ENCODE measurements around the gene NFKBIB. TPM values are rescaled to one million over a fixed set of nuclear protein-coding genes. Genes with fewer than 3 reads are reported as not detected.

NFKBIB gene
- total RNA-seq, 2 donors from 2014 or later, result 86.5 to 89.1 TPM

DNA sequence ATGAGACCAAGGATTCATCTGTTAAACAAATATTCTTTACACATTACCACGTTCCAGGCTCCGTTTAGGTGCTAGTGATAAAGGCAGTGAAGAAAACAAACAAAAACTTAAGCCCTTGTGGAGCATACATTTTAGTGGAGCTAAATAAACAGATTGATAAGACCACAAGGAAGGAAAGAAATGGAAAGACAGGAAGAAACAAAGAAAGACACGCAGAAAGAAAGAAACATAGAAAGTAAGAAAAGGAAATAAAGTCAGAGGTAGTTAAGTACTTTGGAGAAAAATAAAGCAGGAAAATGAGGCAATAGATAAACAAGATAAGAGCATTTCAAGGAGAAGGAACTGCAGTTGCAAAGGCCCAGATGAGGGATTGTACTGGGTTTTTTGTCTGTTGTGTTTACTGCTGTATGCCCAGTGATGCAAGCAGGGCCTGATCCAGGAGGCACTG, 998 bp downstream of the NFKBIB start:
- DNase-seq (no peak), ATAC-seq (replicated peaks in 1 of 2) (no peak)
- Mint-ChIP-seq H3K27me3 (ENCODE audit: low read depth) (no peaks in the 10 kb centered on the region), H3K36me3 (ENCODE audit: insufficient read depth in 2 of 2) (peaks cover 9 to 22% of the 10 kb centered on the region in 2 donors), H3K4me3 (peak overlapping the region; percentile 86 to 96), H3K27ac (peak overlapping the region; percentile 92), H3K9me3 (peaks cover 0 to 2% of the 10 kb centered on the region in 2 donors), H3K4me1 (ENCODE audit: low read depth) (peaks cover 31% of the 10 kb centered on the region)

DNA sequence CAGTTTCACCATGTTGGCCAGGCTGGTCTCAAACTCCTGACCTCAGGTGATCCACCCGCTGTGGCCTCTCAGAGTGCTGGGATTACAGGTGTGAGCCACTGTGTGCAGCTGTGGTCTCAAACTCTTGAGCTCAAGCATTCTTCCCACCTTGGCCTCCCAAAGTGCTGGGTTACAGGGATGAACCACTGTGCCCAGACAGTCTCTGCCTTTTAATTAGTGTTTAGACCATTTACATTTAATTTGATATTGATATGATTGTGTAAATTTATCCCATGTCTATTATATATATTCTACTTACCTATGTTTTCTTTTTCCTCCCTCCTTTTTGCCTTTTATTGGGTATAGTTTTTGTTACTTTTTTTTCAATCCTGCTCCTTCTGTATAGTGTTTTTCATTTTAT, 1.9 kb downstream of the NFKBIB start:
- Mint-ChIP-seq H3K4me3 (peak overlapping the region; percentile 7 to 66), H3K27me3 (ENCODE audit: low read depth) (no peaks in the 10 kb centered on the region), H3K4me1 (ENCODE audit: low read depth) (peaks cover 31% of the 10 kb centered on the region), H3K9me3 (peaks cover 0 to 2% of the 10 kb centered on the region in 2 donors), H3K27ac (peak overlapping the region; percentile 57), H3K36me3 (ENCODE audit: insufficient read depth in 2 of 2) (peaks cover 9 to 22% of the 10 kb centered on the region in 2 donors)
- DNase-seq (no peak), ATAC-seq (replicated peaks in 1 of 2) (no peak)

DNA sequence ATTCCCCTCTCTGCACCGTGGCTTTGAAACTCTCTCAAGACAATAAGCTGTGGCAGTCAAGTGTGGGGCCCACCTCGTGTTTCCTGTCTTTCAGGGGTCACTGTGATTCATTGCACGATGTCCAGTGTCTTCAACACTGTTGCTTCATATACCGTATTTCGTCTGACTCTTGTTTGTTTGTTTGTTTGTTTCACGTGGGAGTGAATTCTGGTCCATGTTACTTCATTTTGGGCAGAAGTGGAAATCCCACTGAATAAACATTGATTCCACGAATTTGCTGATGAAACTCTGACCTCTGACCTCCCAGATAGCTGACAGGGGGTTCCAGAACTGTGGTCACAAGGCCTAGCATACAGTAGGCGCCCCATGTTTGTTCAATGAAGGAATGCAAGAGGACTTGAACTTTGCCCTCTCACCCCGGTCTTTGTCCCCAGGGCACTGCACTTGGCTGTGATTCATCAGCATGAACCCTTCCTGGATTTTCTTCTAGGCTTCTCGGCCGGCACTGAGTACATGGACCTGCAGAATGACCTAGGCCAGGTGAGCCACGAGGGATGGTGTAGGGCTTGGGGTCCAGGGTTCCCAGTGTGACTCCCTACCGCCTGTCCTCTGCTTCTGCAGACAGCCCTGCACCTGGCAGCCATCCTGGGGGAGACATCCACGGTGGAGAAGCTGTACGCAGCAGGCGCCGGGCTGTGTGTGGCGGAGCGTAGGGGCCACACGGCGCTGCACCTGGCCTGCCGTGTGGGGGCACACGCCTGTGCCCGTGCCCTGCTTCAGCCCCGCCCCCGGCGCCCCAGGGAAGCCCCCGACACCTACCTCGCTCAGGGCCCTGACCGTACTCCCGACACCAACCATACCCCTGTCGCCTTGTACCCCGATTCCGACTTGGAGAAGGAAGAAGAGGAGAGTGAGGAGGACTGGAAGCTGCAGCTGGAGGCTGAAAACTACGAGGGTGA, 5.1 kb downstream of the NFKBIB start:
- Mint-ChIP-seq H3K4me1 (ENCODE audit: low read depth) (peaks cover 12% of the 10 kb centered on the region), H3K27me3 (ENCODE audit: low read depth) (no peaks in the 10 kb centered on the region), H3K27ac (no peak overlapping the region), H3K36me3 (ENCODE audit: insufficient read depth in 2 of 2) (peaks cover 15 to 27% of the 10 kb centered on the region in 2 donors), H3K9me3 (peaks cover 0 to 2% of the 10 kb centered on the region in 2 donors), H3K4me3 (no peak overlapping the region)
- no peak for DNase-seq
- no peak for ATAC-seq (replicated peaks in 1 of 2)

DNA sequence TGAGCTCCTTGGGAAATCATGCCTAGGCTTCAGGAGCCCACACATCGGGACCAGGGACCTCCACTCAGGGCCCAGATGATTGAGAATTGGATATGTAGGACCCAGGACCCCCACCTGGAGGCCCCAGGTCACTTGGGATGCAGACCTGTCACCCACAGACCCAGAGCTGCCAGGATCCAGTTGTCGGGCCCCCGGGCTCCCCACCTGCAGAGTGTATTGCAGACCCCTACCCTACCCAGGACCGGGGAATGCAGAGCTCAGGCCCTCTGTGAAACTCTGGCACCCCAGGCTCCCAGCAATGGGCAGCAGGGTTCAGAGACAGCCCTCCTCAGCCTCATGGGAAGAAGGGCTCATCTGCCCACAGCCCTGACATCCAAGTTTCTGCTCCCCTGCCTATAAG, 5.9 kb downstream of the NFKBIB start:
- no peaks in the 10 kb centered on the region for H3K27me3 Mint-ChIP-seq (ENCODE audit: low read depth)
- DNase-seq (no peak), ATAC-seq (replicated peaks in 1 of 2) (no peak)
- peaks cover 12 to 27% of the 10 kb centered on the region in 2 donors for H3K36me3 Mint-ChIP-seq (ENCODE audit: insufficient read depth in 2 of 2)
- peaks cover 0 to 2% of the 10 kb centered on the region in 2 donors for H3K9me3 Mint-ChIP-seq
- no peak overlapping the region for H3K4me3 Mint-ChIP-seq
- peaks cover 10% of the 10 kb centered on the region for H3K4me1 Mint-ChIP-seq (ENCODE audit: low read depth)
- H3K27ac Mint-ChIP-seq, result no peak overlapping the region

DNA sequence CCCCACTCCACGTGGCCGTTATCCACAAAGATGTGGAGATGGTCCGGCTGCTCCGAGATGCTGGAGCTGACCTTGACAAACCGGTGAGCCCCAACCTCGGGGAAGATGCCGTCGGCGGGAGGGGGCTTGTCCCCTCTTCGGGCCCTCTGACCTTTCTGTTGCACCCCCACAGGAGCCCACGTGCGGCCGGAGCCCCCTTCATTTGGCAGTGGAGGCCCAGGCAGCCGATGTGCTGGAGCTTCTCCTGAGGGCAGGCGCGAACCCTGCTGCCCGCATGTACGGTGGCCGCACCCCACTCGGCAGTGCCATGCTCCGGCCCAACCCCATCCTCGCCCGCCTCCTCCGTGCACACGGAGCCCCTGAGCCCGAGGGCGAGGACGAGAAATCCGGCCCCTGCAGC, 7.5 kb downstream of the NFKBIB start:
- no peaks in the 10 kb centered on the region for H3K9me3 Mint-ChIP-seq
- no peak overlapping the region for H3K4me3 Mint-ChIP-seq
- H3K36me3 Mint-ChIP-seq (ENCODE audit: insufficient read depth in 2 of 2), result peaks cover 8 to 18% of the 10 kb centered on the region in 2 donors
- no peak for DNase-seq
- no peak for ATAC-seq (replicated peaks in 1 of 2)
- H3K27ac Mint-ChIP-seq, result no peak overlapping the region
- no peaks in the 10 kb centered on the region for H3K4me1 Mint-ChIP-seq (ENCODE audit: low read depth)
- H3K27me3 Mint-ChIP-seq (ENCODE audit: low read depth), result no peaks in the 10 kb centered on the region

DNA sequence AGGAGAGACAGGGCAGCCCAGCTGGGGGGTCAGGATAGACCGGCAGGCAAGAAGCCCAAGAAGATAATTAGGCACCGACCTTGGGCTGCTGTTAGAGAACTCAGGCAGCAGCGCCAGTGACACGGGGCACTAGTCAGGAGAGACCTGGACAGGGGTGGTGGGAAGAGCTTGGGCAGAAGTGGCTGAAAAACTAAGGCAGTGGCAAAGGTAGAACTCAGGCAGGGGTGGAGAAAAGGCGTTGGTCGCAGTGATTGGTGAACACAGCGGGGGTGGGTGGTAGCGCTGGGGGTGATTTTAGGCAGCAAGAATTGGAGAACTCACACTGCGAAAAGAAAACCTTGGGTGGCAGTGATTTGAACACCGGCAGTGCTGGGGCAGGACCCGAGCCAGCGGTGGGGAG, 7.9 kb downstream of the NFKBIB start:
- Mint-ChIP-seq H3K27me3 (ENCODE audit: low read depth) (no peaks in the 10 kb centered on the region), H3K4me3 (no peak overlapping the region), H3K9me3 (no peaks in the 10 kb centered on the region), H3K27ac (no peak overlapping the region), H3K4me1 (ENCODE audit: low read depth) (peaks cover 4% of the 10 kb centered on the region), H3K36me3 (ENCODE audit: insufficient read depth in 2 of 2) (peaks cover 8 to 17% of the 10 kb centered on the region in 2 donors)
- ATAC-seq (replicated peaks in 1 of 2) (no peak), DNase-seq (no peak)

DNA sequence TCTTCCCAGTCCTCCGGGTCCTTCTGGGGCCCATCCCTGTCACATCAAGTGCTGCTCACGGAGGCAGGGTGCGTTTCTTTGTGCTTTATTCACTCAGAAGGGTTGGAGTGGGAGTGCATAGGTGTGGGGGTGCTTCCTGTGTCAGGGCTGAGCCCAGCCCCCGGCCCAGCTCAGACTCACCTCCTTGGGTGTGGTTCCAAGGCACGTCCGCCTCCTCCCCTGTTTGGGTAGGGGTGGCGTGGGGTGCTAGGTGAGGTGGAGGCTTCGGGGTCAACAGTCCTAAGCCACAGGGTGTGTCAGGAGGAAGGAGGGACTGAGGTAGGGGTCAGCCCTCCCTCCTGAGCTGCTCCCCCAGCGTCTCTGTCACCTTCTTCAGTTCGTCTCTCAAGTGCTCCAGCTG, 9.1 kb downstream of the NFKBIB start:
- Mint-ChIP-seq H3K27ac (no peak overlapping the region), H3K36me3 (ENCODE audit: insufficient read depth in 2 of 2) (peaks cover 8 to 15% of the 10 kb centered on the region in 2 donors), H3K4me3 (no peak overlapping the region), H3K9me3 (no peaks in the 10 kb centered on the region), H3K4me1 (ENCODE audit: low read depth) (peaks cover 6% of the 10 kb centered on the region), H3K27me3 (ENCODE audit: low read depth) (no peaks in the 10 kb centered on the region)
- DNase-seq (no peak), ATAC-seq (replicated peaks in 1 of 2) (no peak)

DNA sequence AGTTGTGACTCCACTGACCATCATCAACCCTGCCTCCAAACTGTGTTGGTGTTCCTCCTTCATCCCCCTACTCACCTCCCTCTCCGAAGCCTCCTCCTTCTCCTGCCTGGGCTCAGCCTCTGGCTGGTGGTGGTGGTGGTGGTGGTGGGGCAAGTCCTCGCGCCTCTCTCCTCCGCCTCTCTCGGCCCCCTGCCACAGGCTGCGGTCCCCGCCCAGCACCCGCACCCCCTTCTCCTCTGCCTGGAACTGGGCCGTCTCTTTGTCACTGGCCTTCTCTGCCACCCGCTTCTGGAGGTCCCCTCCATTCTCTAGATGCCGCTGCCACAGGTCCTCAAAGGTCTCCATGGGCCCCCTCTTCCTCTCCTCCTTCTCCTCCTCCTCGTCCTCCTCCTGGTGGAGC, 10.7 kb downstream of the NFKBIB start:
- Mint-ChIP-seq H3K4me3 (no peak overlapping the region), H3K36me3 (ENCODE audit: insufficient read depth in 2 of 2) (peaks cover 7 to 8% of the 10 kb centered on the region in 2 donors), H3K27ac (no peak overlapping the region), H3K4me1 (ENCODE audit: low read depth) (peaks cover 6% of the 10 kb centered on the region), H3K27me3 (ENCODE audit: low read depth) (no peaks in the 10 kb centered on the region), H3K9me3 (no peaks in the 10 kb centered on the region)
- no peak for ATAC-seq (replicated peaks in 1 of 2)
- no peak for DNase-seq

DNA sequence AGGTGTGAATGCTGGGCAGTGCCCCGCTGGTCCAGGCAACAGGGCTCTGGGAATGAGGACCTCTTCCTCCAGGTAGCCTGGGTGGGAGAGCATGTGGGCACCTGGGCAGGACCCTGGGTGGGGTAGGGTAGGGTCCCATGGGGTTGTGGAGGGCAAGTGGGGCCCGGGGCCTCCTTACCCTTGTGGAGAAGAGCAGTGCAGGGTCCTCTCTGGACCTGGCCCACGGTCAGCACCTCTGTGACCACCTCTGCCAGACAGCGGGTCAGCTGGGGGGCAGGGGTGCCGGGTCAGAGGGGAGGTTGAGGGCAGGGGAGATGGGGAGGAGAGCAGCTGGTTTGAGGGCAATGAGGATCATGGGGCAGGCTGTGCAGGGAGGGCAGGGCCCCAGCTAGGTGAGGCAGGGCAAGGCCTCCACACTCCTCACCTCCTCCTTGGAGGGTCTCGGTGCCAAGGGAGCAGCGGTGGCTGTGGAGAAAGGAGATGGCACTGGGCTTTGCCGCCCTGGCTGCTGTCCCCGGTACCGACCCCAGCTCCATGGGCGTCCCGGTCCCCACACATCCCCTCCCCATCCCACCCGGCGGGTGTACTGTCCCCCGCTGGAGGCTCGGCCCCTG, 11.7 kb downstream of the NFKBIB start:
- ATAC-seq (replicated peaks in 1 of 2), result no peak
- H3K4me1 Mint-ChIP-seq (ENCODE audit: low read depth), result peaks cover 6% of the 10 kb centered on the region
- H3K4me3 Mint-ChIP-seq, result no peak overlapping the region
- H3K27ac Mint-ChIP-seq, result no peak overlapping the region
- H3K36me3 Mint-ChIP-seq (ENCODE audit: insufficient read depth in 2 of 2), result peaks cover 7 to 8% of the 10 kb centered on the region in 2 donors
- no peaks in the 10 kb centered on the region for H3K9me3 Mint-ChIP-seq
- H3K27me3 Mint-ChIP-seq (ENCODE audit: low read depth), result no peaks in the 10 kb centered on the region
- no peak for DNase-seq

DNA sequence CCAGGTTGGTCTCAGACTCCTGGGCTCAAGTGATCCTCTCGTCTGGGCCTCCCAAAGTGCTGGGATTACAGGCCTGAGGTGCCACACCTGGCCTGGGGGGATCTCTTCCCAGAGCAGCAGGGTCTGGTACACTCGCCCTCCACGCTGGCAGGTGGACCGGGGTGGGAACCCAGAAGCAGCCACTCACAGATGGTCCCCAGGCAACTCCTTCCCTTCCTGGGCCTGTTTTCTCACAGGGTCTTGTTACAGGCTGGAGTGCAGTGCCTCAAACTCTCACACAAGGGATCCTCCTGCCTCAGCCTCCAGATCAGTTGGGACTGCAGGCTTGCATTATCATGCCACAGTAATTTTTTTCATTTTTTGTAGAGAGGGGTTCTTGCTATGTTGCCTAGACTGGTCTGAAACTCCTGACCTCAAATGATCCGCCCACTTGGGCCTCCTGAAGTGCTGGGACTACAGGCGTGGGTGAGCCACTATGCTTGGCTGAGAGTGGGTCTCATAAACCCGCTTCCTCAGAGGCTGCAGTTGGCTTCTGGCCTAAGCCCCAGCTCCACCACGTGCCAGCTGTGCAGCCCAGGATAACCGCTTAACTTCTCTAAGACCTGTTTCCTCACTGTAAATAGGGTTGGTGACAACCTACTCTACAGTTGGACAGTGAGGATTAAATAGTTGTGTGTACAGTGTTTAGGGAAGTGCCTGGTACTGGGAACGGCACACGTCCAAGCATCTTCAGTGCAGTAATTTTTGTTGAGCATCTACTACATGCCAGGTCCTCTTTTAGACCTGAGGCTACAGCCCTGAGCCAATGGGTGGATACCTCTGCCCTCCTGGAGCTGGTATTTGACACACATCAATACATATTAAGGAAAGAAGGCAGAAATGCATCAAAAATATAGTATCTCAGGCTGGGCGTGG, 13.1 kb downstream of the NFKBIB start:
- peak in 1 of 2 donors; percentile 31 for ATAC-seq (replicated peaks in 1 of 2)
- H3K4me3 Mint-ChIP-seq, result no peak overlapping the region
- H3K4me1 Mint-ChIP-seq (ENCODE audit: low read depth), result peaks cover 6% of the 10 kb centered on the region
- no peaks in the 10 kb centered on the region for H3K27me3 Mint-ChIP-seq (ENCODE audit: low read depth)
- peaks cover 1 to 3% of the 10 kb centered on the region in 2 donors for H3K36me3 Mint-ChIP-seq (ENCODE audit: insufficient read depth in 2 of 2)
- no peak for DNase-seq
- peak overlapping the region; percentile 22 for H3K27ac Mint-ChIP-seq
- no peaks in the 10 kb centered on the region for H3K9me3 Mint-ChIP-seq

DNA sequence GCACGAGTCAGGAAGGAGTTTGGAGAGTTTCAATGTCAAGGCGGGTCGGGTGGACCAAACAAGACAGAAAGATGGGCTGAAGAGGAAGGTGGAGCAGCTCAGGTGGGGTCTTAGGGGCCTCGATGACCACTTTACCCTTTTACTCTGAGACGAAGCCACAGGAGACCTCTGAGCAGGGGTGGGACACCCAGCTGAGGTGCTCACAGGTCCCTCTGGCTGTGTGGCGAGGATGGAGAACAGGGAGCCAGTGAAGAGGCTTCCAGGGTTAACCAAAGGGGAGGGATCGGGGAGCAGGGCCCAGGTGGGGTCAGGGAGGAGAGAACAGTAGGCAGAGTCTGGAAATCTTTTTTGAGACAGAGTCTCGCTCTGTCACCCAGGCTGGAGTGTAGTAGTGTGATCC, 14.2 kb downstream of the NFKBIB start:
- Mint-ChIP-seq H3K9me3 (no peaks in the 10 kb centered on the region), H3K27ac (no peak overlapping the region), H3K36me3 (ENCODE audit: insufficient read depth in 2 of 2) (peaks cover 0 to 2% of the 10 kb centered on the region in 2 donors), H3K27me3 (ENCODE audit: low read depth) (no peaks in the 10 kb centered on the region), H3K4me3 (no peak overlapping the region), H3K4me1 (ENCODE audit: low read depth) (peaks cover 6% of the 10 kb centered on the region)
- no peak for ATAC-seq (replicated peaks in 1 of 2)
- DNase-seq, result no peak

DNA sequence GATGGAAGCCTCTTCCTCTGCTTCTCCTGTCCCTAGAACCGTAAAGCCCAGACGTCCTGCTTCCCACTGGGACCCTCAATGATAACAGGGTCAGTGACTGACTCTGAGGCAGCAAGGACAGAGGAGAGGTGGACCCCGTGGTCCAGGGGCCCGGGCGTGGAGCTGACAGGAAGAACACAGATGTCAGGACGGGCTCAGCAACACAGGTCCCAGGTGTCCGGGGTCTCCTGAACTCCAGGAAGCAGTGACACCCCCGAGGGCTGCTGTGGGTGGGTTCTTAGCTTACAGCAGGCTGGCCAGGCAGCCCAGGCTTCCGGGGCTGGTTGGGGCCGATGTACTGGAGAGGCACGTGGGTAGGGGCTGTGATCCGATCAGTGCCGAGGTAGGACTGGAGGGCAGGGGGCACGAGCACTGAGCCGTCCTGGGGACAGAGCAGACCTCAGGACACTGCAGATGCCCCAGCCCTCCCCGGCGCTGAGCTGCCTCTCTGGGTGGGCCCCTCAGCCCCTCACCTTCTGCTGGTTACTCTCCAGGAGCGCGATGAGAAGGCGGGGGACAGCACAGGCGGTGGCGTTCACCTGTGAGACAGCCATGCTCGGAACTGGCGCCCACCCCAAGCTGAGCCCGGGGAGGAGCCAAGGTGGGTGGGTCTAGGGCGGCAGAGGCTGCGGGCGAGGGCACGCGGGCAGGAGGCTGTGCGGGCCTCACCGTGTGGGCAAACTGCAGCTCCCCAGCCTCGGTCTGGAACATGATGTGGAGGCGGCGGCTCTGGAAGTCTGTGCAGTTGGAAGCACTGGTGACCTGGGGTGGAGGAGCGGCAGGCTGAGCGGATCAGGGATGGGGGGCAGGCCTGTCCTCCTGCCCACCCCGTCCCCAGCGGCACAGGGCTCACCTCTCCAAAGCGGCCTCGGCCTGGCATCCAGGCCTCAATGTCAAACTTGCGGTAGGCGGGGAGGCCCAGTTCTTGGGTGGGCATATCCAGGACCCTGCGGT, 15.9 kb downstream of the NFKBIB start:
- peaks cover 6% of the 10 kb centered on the region for H3K4me1 Mint-ChIP-seq (ENCODE audit: low read depth)
- no peaks in the 10 kb centered on the region for H3K9me3 Mint-ChIP-seq
- no peak for ATAC-seq (replicated peaks in 1 of 2)
- no peak overlapping the region for H3K27ac Mint-ChIP-seq
- H3K36me3 Mint-ChIP-seq (ENCODE audit: insufficient read depth in 2 of 2), result peaks cover 0 to 3% of the 10 kb centered on the region in 2 donors
- DNase-seq, result no peak
- no peaks in the 10 kb centered on the region for H3K27me3 Mint-ChIP-seq (ENCODE audit: low read depth)
- no peak overlapping the region for H3K4me3 Mint-ChIP-seq

All from activated T-cell treated with anti-CD3 and anti-CD28 coated beads, Interleukin-2, amount 50 U/mL, for 72 hours (primary cell).